AG20443 (cell line): Measurements from ENCODE around the gene NOXA1.
"Not testable (repeated sequence)": the region's sequence is repeated elsewhere in the genome, so short reads cannot be mapped to it uniquely, and the experiment has no call there.

ENCODE experiments used
- DNase-seq: peaks from one replicate; pipeline ENCODE4 v3.0.0; 2012; ENCODE audit warnings: low spot score, mixed read lengths

The NOXA1 gene, protein sequence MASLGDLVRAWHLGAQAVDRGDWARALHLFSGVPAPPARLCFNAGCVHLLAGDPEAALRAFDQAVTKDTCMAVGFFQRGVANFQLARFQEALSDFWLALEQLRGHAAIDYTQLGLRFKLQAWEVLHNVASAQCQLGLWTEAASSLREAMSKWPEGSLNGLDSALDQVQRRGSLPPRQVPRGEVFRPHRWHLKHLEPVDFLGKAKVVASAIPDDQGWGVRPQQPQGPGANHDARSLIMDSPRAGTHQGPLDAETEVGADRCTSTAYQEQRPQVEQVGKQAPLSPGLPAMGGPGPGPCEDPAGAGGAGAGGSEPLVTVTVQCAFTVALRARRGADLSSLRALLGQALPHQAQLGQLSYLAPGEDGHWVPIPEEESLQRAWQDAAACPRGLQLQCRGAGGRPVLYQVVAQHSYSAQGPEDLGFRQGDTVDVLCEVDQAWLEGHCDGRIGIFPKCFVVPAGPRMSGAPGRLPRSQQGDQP

DNA sequence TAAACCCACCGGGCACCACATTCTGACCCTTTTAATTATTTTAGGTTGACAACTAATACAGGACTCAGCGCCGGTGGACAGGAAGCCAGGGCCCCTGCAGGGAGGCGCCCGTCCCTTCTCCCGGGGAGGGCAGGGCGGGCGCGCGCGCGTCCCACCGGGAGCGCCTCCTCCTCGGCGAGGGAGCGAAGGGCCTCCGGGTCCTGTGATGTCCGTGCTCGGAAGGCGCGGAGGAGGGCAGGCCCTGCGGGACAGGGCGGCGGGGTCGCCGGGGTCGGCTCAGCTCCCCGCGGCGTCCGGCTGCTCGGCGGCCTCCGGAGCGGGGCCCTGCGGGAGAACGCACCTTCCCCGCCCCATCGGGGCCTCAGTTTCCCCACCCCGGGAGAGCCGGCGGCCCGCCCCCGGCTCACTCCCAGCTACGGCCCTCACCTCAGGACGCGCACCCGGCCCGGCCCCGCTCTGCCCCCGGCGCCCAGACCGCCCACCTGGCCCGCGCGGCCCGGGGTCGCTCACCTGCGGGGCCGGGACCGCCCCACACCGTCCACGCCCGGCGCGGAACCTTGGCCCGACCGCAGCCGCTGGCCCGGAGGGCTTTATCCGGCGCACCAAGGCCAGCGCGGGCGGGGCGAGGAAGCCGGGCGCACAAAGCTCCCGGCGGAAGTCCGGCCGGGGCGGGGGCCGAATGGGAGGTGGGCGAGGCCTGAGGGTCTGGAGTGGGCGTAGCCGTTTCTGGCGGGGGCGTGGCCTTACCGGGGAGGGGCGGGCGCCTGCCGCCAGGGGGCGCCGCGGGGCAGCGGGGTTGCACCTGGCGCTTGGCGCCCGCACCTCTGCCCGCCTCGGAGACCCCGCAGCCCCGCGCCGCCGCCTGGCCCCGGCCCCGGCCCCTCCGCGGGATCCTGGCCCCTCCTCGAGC lies at the start of gene NOXA1, which contains the start of gene EXD3:
NOXA1 (plus strand) TSS at position 790 of the 910 bp plus-strand sequence. CDS start 137 bp downstream, outside the sequence.
EXD3 (minus strand) TSS at position 559 of the 910 bp plus-strand sequence. CDS start 27,805 bp downstream, outside the sequence.
- DNase-seq: peak; percentile 98

- no peak for DNase-seq
Measured at GRCh38 chr9:137373611-137373980, 49.6 kb upstream of the NOXA1 start.

DNA sequence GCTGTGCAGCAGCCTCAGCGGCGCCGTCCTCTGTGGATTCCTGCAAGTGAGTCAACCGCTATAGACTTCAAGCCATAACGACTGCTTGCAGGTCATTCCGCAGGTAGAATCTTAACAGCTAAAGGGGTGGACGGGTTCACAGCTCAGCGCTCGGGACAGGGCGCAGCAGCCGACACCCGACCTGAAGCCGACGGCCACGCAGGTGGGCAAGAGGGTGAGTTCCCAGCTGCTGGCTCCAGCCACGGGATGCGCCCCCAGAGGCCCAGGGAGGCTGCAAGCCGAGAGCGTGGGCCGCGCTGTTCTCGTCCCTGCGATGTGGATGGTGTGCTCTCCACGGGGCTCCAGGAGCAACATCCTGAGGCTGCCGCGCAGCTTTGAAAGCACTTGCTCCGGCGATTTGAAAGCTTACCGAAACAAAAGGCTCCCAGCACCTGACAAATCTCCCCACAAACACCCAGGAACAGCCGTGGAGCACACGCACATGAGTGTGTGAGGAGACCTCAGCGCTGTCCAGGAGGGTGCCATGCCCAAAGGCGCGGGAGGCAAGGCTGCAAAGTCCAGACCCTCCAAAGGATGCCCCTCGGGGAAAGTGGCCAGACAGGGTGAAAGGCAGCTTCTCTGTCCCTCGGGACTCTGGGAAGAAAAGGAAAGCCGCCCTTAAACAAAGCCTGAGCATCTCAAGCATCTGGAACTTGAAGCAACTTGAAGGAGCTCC lies 48.9 kb upstream of the NOXA1 start:
- DNase-seq: no peak

DNA sequence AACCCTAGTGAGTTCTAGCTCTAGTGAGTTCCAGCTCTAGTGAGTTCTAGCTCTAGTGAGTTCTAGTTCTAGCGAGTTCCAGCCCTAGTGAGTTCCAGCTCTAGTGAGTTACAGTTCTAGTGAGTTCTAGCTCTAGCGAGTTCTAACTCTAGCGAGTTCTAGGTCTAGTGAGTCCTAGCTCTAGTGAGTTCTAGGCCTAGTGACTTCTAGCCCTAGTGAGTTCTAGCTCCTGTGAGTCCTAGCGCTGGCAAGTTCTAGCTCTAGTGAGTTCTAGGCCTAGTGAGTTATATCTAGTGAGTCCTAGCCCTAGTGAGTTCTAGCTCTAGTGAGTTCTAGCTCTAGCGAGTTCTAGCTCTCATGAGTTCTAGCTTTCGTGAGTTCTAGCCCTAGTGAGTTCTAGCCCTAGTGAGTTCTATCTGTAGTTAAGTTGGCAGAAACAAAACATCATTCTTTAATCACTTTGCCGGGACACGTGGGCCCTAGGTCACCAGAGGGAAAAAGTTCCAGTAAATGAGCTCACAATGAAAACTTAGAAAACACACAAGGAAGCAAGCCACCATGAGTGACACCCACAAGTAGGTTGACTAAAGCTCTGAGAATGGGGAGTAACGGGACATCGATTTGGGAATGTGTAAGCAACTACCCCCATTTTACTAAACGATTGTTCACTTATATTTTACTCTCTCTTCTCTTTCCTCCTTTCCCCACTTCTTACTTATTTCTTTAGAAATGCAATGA lies 47.7 kb upstream of the NOXA1 start:
- DNase-seq: no peak

DNA sequence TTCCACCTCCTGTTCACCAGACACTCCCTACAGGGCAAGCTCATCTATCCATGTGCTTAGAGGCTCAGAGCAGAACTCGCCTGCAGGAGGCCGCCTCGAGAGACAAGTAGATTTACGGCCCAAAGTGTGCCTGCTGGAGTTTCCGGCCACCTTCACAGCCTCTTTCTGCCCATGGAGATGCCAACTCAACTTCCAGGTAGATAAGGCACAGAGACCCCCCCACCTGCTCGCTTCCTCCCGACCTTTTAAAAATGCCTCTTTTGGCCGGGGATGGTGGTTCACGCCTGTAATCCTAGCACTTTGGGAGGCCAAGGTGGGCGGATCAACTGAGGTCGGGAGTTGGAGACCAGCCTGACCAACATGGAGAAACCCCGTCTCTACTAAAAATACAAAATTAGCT lies 46.8 kb upstream of the NOXA1 start:
- DNase-seq: no peak

- DNase-seq: not testable (repeated sequence)
Measured at GRCh38 chr9:137378688-137379410, 44.3 kb upstream of the NOXA1 start.

GRCh38 chr9:137379761-137380161 lies 43.4 kb upstream of the NOXA1 start:
- DNase-seq: no peak

- DNase-seq: no peak
Measured at GRCh38 chr9:137380171-137380570, 43.0 kb upstream of the NOXA1 start.

DNA sequence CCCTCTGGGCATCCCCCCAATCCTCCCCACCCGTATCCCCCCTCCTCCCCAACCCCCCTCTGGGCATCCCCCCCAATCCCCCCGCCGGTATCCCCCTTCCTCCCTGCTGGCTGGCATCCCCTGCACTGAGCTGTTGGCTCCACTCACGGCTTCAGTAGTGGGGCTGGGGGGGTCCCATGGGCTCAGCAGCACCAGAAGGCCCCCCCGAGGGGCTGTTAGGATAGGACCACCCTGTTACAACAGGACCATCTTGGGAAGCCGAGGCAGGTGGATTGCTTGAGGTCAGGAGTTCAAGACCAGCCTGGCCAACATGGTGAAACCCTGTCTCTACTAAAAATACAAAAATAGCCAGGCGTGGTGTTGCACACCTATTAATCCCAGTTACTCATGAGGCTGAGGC lies 42.6 kb upstream of the NOXA1 start:
- DNase-seq: no peak

DNA sequence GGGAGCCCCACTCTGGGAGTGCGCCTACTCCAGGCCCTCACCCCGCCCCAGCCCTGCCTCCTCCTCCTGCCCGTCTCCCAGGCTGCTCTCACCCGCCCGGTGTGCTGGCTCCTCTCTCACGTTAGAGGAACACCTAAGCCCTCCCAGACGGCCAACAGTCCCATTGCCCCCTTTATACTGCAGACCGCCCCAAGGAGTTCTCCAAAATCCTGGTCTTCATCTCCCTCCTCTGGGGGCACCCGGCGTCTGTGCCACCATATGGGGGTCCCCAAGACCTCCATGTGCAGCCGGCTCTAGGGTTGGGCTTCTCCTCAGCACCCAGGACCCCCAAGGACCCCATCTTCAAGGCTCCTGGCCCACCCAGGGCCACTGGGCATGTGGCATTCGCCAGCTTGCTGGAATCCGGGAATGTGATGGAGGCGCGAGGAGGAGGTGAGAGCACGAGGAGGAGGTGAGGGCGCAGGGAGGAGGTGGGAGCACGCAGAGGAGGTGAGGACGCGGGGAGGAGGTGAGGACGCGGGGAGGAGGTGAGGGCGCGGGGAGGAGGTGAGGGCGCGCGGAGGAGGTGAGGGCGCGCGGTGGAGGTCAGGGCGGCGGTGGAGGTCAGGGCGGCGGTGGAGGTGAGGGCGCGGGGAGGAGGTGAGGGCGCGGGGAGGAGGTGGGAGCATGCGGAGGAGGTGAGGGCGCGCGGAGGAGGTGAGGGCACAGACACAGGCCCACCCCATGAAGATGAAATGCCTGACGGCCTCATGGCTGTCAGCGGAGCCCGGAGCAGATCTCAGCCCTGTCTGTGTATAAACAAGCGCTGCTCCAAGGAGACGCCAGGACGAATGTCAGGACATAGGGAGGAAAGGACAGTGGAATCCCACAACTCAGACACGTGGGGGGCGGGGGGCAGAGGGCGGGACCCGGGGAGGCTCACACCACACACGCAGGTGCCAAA lies 41.4 kb upstream of the NOXA1 start:
- DNase-seq: no peak

- DNase-seq: no peak
Measured at GRCh38 chr9:137382444-137383080, 40.6 kb upstream of the NOXA1 start.

- no peak for DNase-seq
Measured at GRCh38 chr9:137383081-137383783, 40.0 kb upstream of the NOXA1 start.

GRCh38 chr9:137383784-137384756 lies 39.1 kb upstream of the NOXA1 start:
- no peak for DNase-seq

GRCh38 chr9:137385061-137385655 lies 38.0 kb upstream of the NOXA1 start:
- no peak for DNase-seq

DNA sequence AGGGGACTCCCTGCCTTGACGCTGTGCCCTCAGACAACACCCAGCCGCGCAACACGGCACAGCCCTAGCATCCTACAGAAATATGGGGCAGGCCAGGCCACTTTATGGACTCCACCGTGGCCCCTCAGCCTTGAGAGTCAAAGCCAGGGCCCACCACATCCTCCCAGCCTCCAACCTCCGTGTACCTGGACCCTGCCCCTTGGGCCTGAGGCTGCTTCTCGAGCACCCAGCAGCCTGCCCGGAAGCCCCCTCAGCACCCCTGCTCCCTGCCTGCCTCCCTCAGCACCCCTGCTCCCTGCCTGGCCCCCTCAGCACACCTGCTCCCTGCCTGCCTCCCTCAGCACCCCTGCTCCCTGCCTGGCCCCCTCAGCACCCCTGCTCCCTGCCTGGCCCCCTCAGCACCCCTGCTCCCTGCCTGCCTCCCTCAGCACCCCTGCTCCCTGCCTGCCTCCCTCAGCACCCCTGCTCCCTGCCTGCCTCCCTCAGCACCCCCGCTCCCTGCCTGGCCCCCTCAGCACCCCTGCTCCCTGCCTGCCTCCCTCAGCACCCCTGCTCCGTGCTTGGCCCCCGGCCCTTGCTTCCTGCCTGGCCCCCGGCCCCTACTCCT lies 36.6 kb upstream of the NOXA1 start:
- DNase-seq: not testable (repeated sequence)
